Measurements from ENCODE around the gene ATPAF2.

DNA sequence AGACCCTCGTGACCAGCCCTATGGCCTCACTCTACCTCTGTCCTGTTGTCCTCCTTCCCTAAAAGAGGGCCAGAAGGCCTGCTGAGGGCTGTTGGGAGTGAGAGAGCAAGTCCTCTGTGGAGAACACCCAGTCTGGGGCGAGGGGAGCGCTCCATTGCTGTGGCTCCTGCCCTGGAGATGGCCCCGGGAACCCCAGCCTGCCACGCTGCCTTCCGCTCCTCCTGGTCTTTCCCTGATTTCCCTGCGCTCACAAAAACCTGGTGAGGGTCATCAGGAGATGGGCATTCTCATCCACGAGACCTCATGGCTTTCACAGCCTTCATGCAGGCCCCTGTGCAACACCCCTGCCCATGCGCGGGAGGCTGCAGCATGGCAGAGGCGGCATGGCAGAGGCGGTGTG is 45.1 kb downstream of the ATPAF2 start:
- TF ChIP-seq, protein P1, sequence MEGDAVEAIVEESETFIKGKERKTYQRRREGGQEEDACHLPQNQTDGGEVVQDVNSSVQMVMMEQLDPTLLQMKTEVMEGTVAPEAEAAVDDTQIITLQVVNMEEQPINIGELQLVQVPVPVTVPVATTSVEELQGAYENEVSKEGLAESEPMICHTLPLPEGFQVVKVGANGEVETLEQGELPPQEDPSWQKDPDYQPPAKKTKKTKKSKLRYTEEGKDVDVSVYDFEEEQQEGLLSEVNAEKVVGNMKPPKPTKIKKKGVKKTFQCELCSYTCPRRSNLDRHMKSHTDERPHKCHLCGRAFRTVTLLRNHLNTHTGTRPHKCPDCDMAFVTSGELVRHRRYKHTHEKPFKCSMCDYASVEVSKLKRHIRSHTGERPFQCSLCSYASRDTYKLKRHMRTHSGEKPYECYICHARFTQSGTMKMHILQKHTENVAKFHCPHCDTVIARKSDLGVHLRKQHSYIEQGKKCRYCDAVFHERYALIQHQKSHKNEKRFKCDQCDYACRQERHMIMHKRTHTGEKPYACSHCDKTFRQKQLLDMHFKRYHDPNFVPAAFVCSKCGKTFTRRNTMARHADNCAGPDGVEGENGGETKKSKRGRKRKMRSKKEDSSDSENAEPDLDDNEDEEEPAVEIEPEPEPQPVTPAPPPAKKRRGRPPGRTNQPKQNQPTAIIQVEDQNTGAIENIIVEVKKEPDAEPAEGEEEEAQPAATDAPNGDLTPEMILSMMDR (IDR thresholded peaks at IDR 0.05): no peak
- no peak for TF ChIP-seq POLR2A (IDR thresholded peaks at IDR 0.05)
